Adrenal gland (tissue), 12 donors: ENCODE results near the gene SCUBE1. TPM values are rescaled to one million over a fixed set of nuclear protein-coding genes. Genes with fewer than 3 reads are reported as not detected.

Source experiments
- DNase-seq, 7 donors: peaks; one replicate each; pipeline ENCODE4 v3.0.0-alpha.2; 2019 to 2020
- H3K27ac ChIP-seq, 5 donors: fragments of 200-600 bp; sonication (generic) in 4 of 5; 1 replicate in 3 of 5; 2 replicates in 2 of 5; pipeline versions ENCODE4 v1.5.1 to v1.8.0; 2016 to 2020; ENCODE audit warnings: mild to moderate bottlenecking in 1 of 5
- H3K27me3 ChIP-seq: fragments of 200-600 bp; 2 replicates; pipeline ENCODE4 v1.8.0; 2021
- H3K36me3 ChIP-seq, 2 donors: fragments of 200-600 bp; replicated peaks in 1 of 2; 1 replicate in 1 of 2; 2 replicates in 1 of 2; pipeline versions ENCODE4 v1.5.1 to v1.8.0; 2018 to 2022
- H3K4me1 ChIP-seq, 2 donors: fragments of 200-600 bp; replicated peaks in 1 of 2; 1 replicate in 1 of 2; 2 replicates in 1 of 2; pipeline versions ENCODE4 v1.5.1 to v1.8.0; 2018 to 2021
- H3K4me3 ChIP-seq, 4 donors: fragments of 200-600 bp; sonication (generic) in 3 of 4; one replicate each; pipeline ENCODE4 v1.5.1; 2016 to 2018
- H3K9me3 ChIP-seq, 3 donors: fragments of 200-600 bp; sonication (generic) in 1 of 3; replicated peaks in 1 of 3; 1 replicate in 2 of 3; 2 replicates in 1 of 3; pipeline versions ENCODE4 v1.5.1 to v1.8.0; 2016 to 2021
- POLR2A ChIP-seq, 2 donors: fragments of 450-650 bp; IDR thresholded peaks; one replicate each; pipeline ENCODE4 v1.6.1; 2017; ENCODE audit warnings: antibody characterized with exemption in 2 of 2, mild to moderate bottlenecking in 2 of 2, moderate library complexity in 1 of 2
- WGBS, 4 donors: extraction: QIAGEN DNeasy Blood & Tissue Kit in 2 of 4; methylation state at CpG; one replicate each; pipeline versions ENCODE4 v1.1.5 to v1.1.7; 2013 to 2017; 5-methylcytosine and 5-hydroxymethylcytosine counted together
- intact Hi-C, 2 donors: fragments of 100-400 bp; cut with DNase I; formaldehyde crosslinking; loops; one replicate each; pipeline versions ENCODE4 v1.14.1 to v1.15.0; 2022 to 2023
- polyA plus RNA-seq, 3 donors: library from polyadenylated mRNA; stranded (reverse); fragments of 200-250 nt in 2 of 3; fragments of 350-450 nt in 1 of 3; fragmentation: Illumina TruSeq in 1 of 3; extraction: RNeasy Lipid Tissue Mini Kit (QIAGEN cat#74804) in 1 of 3; gene quantifications; one replicate each; pipeline ENCODE4 v1.2.3, GENCODE V29; 2013 to 2014
- total RNA-seq, 9 donors: library from RNA; depleted of rRNA in 4 of 9; stranded (reverse); fragments of >200 nt in 4 of 9; fragments of 120-200 nt in 1 of 9; fragmentation: NEBNext Ultra II Directional in 1 of 9; extraction: Animal tissue kit (Norgen Biotek cat#: 25700) in 1 of 9; gene quantifications; one replicate each; pipeline versions ENCODE4 v1.1.0 to v1.2.4, GENCODE V29; 2013 to 2023
- TF ChIP-seq, protein P1 (sequence below), 6 experiments: fragments of 450-650 bp in 4 of 6; fragments of 200-600 bp in 2 of 6; sonication (generic) in 1 of 6; IDR thresholded peaks; 1 replicate in 5 of 6; 2 replicates in 1 of 6; pipeline versions ENCODE4 v1.5.1 to v1.8.0; 2016 to 2021; ENCODE audit warnings: antibody characterized with exemption in 6 of 6, mild to moderate bottlenecking in 2 of 6, moderate library complexity in 1 of 6
- donor health status: healthy with polysubstance abuse.
- donor health status: Bipolar disorder and iron deficiency.
- donor health status: DM: yes; HTN: yes; CAD: no.
- donor health status: DM: no; HTN: no; CAD: no.
- donor health status: DM: no; HTN: no; CAD: no.
- donor health status: DM: yes; HTN: yes; CAD: no.

SCUBE1 gene
- total and polyA plus RNA-seq, 12 donors: 1.4 to 34.0 (median 8.8) TPM

DNA sequence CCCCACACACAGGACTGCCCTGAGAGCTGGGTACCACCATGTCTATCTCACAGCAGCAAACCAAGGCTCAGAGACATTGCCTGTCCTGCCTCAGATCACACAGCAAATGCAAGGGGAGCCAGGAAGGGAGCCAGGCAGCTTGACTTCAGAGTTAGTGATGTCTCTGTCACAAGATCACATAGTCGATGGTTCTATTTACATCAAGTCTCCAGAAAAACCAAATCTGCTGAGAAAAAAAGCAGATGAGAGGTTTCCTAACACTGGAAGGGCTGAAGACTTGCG is 16.1 kb downstream of the SCUBE1 start:
- H3K36me3 ChIP-seq: no peaks in the 10 kb centered on the region
- 50 to 95% (median 69%) methylated on average over 1 to 2 of the region's 2 CpGs for WGBS, 4 donors
- intact Hi-C loops: no loop called here
- no peak overlapping the region for H3K27ac ChIP-seq
- no peak for TF ChIP-seq POLR2A (IDR thresholded peaks at IDR 0.05)
- TF ChIP-seq, protein P1, sequence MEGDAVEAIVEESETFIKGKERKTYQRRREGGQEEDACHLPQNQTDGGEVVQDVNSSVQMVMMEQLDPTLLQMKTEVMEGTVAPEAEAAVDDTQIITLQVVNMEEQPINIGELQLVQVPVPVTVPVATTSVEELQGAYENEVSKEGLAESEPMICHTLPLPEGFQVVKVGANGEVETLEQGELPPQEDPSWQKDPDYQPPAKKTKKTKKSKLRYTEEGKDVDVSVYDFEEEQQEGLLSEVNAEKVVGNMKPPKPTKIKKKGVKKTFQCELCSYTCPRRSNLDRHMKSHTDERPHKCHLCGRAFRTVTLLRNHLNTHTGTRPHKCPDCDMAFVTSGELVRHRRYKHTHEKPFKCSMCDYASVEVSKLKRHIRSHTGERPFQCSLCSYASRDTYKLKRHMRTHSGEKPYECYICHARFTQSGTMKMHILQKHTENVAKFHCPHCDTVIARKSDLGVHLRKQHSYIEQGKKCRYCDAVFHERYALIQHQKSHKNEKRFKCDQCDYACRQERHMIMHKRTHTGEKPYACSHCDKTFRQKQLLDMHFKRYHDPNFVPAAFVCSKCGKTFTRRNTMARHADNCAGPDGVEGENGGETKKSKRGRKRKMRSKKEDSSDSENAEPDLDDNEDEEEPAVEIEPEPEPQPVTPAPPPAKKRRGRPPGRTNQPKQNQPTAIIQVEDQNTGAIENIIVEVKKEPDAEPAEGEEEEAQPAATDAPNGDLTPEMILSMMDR (IDR thresholded peaks at IDR 0.05): no peak
- H3K27me3 ChIP-seq: no peaks in the 10 kb centered on the region
- H3K4me1 ChIP-seq: peaks cover 0 to 7% of the 10 kb centered on the region in 2 donors
- no peaks in the 10 kb centered on the region for H3K9me3 ChIP-seq
- no peak overlapping the region for H3K4me3 ChIP-seq
- no peak for DNase-seq

DNA sequence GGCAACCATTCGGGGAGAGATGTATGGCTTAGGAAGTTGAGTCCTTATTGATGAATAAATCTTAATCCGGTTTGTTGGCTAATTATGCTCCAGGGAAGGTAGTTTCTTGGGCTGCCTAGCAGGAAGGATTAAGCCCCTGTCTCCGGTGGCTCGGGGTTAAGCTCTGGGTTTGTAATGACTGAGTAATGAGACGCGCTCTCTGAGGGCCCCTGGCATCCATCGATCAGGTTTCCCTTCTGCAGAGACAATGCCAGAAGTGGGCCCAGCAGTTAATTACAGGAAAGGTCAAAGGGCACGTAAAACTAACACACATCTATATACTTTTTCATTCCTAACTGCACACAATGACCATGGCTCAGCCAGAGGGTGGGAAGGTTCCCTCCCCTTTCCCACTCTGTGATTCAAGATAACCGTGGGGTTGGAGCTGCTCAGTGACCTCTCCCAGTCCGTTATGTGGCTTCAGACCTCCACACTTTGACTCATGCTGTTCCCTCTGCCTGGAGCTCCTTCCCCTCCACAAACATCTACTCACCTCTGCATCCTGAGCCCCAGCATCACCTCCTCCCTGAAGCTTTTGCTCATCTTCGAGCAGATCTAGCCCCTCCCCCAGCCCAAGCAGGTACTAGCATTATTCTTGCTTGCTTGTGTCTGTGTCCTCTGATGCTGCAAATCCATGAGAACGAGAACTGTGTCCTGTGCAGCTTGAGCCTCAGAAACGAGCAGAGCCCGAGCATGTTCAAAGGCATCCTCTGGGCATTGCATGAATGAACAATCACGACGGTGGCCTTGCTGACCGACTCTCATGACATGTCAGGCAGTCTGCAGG is 16.6 kb downstream of the SCUBE1 start:
- H3K27me3 ChIP-seq: no peaks in the 10 kb centered on the region
- H3K36me3 ChIP-seq: no peaks in the 10 kb centered on the region
- DNase-seq: no peak
- H3K4me3 ChIP-seq: no peak overlapping the region
- TF ChIP-seq, protein P1 (IDR thresholded peaks at IDR 0.05): no peak
- no peak for TF ChIP-seq POLR2A (IDR thresholded peaks at IDR 0.05)
- H3K4me1 ChIP-seq: peaks cover 0 to 7% of the 10 kb centered on the region in 2 donors
- 74 to 80% (median 75%) methylated on average over 16 to 17 of the region's 17 CpGs for WGBS, 4 donors
- no peak overlapping the region for H3K27ac ChIP-seq
- intact Hi-C loops: no loop called here
- H3K9me3 ChIP-seq: no peaks in the 10 kb centered on the region

- no peaks in the 10 kb centered on the region for H3K27me3 ChIP-seq
- no peak for TF ChIP-seq POLR2A (IDR thresholded peaks at IDR 0.05)
- TF ChIP-seq, protein P1 (IDR thresholded peaks at IDR 0.05): no peak
- no peak for DNase-seq
- no peak overlapping the region for H3K4me3 ChIP-seq
- 87 to 91% (median 91%) methylated on average over 12 to 13 of the region's 13 CpGs for whole genome bisulfite sequencing, 4 donors
- H3K36me3 ChIP-seq: no peaks in the 10 kb centered on the region
- H3K9me3 ChIP-seq: no peaks in the 10 kb centered on the region
- no peak overlapping the region for H3K27ac ChIP-seq
- no peaks in the 10 kb centered on the region for H3K4me1 ChIP-seq
- intact Hi-C loops: no loop called here
Observed at GRCh38 chr22:43325176-43325575, 18.0 kb downstream of the SCUBE1 start.

DNA sequence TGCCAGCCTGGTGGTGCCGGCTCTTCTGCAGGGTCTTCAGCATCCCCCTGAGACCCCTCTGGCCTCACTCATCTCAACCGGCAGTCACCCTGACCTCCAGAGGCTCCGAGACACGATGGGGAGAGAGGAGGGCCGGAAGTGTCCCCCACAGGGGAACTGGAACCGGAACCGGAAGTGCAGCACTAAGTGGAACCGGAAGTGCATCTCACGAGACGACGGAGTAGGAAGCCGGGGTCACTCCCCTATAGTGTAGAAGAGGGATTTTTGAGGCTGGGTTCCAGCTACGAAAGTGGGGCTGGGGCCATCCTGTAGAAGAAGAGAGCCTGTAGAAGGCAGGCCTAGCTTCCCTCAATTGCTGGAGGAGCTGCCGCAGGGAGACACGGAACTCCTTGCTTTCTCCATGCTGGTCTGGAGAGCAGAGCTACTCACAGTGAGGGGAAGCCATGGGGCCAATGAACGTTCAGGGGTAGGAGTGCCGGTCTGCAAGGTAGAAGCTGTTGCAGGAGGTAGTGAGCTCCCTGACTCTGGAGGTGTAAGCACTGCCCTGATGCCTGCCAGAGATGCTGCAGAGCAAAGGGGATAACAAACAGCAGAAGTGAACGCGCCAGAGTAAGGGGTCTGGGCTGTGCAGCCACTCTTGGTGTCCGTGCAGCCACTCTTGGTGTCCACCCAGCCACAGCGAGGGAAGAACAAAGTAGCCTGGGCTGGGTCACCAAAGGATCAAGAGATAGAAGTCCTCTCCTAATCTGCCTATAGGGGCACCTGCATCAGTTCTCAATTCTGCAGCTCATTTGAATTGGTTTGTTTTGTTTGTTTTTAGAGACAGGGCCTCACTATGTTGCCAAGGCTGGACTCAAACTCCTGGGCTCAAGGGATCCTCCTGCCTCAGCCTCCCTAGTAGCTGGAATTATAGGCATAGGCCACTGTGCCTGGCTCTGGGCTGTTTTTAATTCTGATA is 21.9 kb downstream of the SCUBE1 start:
- Histone ChIP-seq H3K4me3 (no peak overlapping the region), H3K27ac (no peak overlapping the region), H3K4me1 (no peaks in the 10 kb centered on the region), H3K27me3 (no peaks in the 10 kb centered on the region), H3K36me3 (no peaks in the 10 kb centered on the region), H3K9me3 (no peaks in the 10 kb centered on the region)
- intact Hi-C loops: no loop called here
- no peak for TF ChIP-seq POLR2A (IDR thresholded peaks at IDR 0.05)
- TF ChIP-seq, protein P1 (IDR thresholded peaks at IDR 0.05): no peak
- DNase-seq: no peak
- 80 to 89% (median 84%) methylated on average over 20 to 21 of the region's 21 CpGs for WGBS, 4 donors
